IPS DF 19.7 (cell line): ENCODE data around the gene POLR2M.

Experiments used
- DNase-seq: peaks from one replicate; pipeline ENCODE4 v3.0.0-alpha.2; 2013; ENCODE audit warnings: low read depth, low spot score

POLR2M gene

GRCh38 chr15:57706405-57707209 lies at the start of gene POLR2M:
Gene POLR2M (plus strand): TSS chr15:57706714. CDS start chr15:57706843, 129 bp downstream.
- peak; percentile 91 for DNase-seq

GRCh38 chr15:57657619-57658018 lies 48.9 kb upstream of the POLR2M start:
- no peak for DNase-seq

GRCh38 chr15:57662091-57662744 lies 44.3 kb upstream of the POLR2M start:
- DNase-seq = no peak

GRCh38 chr15:57662802-57663201 lies 43.7 kb upstream of the POLR2M start:
- no peak for DNase-seq

- no peak for DNase-seq
Measured at GRCh38 chr15:57663262-57663661, 43.3 kb upstream of the POLR2M start.

- DNase-seq = no peak
Measured at GRCh38 chr15:57665194-57665593, 41.3 kb upstream of the POLR2M start.

GRCh38 chr15:57665939-57666338 lies 40.6 kb upstream of the POLR2M start:
- no peak for DNase-seq

GRCh38 chr15:57667171-57667849 lies 39.2 kb upstream of the POLR2M start:
- no peak for DNase-seq

GRCh38 chr15:57668016-57668415 lies 38.5 kb upstream of the POLR2M start:
- no peak for DNase-seq

- no peak for DNase-seq
Measured at GRCh38 chr15:57671636-57672035, 34.9 kb upstream of the POLR2M start.

GRCh38 chr15:57675481-57676181 lies 30.9 kb upstream of the POLR2M start:
- no peak for DNase-seq

- DNase-seq = no peak
Measured at GRCh38 chr15:57676585-57676984, 29.9 kb upstream of the POLR2M start.

GRCh38 chr15:57677204-57677603 lies 29.3 kb upstream of the POLR2M start:
- DNase-seq = no peak

- no peak for DNase-seq
Measured at GRCh38 chr15:57680021-57680420, 26.5 kb upstream of the POLR2M start.

GRCh38 chr15:57681011-57681410 lies 25.5 kb upstream of the POLR2M start:
- no peak for DNase-seq

- DNase-seq = no peak
Measured at GRCh38 chr15:57683481-57683880, 23.0 kb upstream of the POLR2M start.

GRCh38 chr15:57684491-57685151 lies 21.9 kb upstream of the POLR2M start:
- no peak for DNase-seq

GRCh38 chr15:57685306-57686095 lies 21.0 kb upstream of the POLR2M start:
- no peak for DNase-seq

- no peak for DNase-seq
Measured at GRCh38 chr15:57686657-57687056, 19.9 kb upstream of the POLR2M start.

- DNase-seq = no peak
Measured at GRCh38 chr15:57690341-57690966, 16.1 kb upstream of the POLR2M start.
